ENCODE measurements around the gene SEPTIN1. TPM values are rescaled to one million over a fixed set of nuclear protein-coding genes. Genes with fewer than 3 reads are reported as not detected.
"Not testable (repeated sequence)": the region's sequence is repeated elsewhere in the genome, so short reads cannot be mapped to it uniquely, and the experiment has no call there.

SEPTIN1 gene
- total RNA-seq, 1 donor from 2014 or later, result 2.0 TPM

DNA sequence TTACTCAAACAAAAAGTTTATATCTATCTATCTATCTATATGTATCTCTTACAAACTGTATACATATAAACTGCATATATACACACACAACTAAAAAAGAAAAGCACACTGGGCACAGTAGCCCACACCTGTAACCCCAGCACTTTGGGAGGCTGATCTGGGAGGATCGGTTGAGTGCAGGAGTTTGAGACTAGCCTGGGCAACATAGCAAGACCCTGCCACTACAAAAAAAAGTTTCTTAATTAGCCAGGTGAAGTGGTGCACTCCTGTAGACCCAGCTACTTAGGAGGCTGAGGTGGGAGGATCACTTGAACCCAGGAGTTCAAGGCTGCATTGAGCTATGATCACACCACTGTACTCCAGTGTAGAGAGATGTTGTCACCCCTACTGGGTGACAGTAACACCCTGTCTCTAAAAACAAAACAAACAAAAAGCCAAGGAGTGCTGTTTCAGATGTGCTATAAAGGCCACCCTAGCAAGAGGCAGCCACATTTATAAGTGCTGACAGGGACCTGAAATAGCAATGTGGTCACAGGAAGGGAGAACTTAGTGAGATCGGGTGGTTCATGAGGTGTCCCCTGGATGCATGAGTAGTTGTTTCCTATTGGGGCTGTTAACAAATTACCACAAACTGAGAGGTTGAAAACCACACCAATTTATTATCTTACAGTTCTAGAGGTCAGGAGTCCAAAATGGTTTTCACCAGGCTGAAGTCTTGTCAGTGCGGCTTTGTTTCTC is 32.1 kb downstream of the SEPTIN1 start:
- H3K27me3 Mint-ChIP-seq (ENCODE audit: unreplicated experiment), result no peaks in the 10 kb centered on the region
- DNase-seq (ENCODE audit: extremely low spot score, unreplicated experiment), result no peak
- peaks cover 20% of the 10 kb centered on the region for H3K36me3 Mint-ChIP-seq (ENCODE audit: unreplicated experiment)
- no peaks in the 10 kb centered on the region for H3K9me3 Mint-ChIP-seq (ENCODE audit: unreplicated experiment)
- H3K4me3 Mint-ChIP-seq (ENCODE audit: unreplicated experiment), result no peak overlapping the region
- H3K27ac Mint-ChIP-seq (ENCODE audit: unreplicated experiment), result no peak overlapping the region
- H3K4me1 Mint-ChIP-seq (ENCODE audit: unreplicated experiment), result peaks cover 16% of the 10 kb centered on the region
- TF ChIP-seq, protein P1, sequence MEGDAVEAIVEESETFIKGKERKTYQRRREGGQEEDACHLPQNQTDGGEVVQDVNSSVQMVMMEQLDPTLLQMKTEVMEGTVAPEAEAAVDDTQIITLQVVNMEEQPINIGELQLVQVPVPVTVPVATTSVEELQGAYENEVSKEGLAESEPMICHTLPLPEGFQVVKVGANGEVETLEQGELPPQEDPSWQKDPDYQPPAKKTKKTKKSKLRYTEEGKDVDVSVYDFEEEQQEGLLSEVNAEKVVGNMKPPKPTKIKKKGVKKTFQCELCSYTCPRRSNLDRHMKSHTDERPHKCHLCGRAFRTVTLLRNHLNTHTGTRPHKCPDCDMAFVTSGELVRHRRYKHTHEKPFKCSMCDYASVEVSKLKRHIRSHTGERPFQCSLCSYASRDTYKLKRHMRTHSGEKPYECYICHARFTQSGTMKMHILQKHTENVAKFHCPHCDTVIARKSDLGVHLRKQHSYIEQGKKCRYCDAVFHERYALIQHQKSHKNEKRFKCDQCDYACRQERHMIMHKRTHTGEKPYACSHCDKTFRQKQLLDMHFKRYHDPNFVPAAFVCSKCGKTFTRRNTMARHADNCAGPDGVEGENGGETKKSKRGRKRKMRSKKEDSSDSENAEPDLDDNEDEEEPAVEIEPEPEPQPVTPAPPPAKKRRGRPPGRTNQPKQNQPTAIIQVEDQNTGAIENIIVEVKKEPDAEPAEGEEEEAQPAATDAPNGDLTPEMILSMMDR (IDR thresholded peaks at IDR 0.05), result no peak

DNA sequence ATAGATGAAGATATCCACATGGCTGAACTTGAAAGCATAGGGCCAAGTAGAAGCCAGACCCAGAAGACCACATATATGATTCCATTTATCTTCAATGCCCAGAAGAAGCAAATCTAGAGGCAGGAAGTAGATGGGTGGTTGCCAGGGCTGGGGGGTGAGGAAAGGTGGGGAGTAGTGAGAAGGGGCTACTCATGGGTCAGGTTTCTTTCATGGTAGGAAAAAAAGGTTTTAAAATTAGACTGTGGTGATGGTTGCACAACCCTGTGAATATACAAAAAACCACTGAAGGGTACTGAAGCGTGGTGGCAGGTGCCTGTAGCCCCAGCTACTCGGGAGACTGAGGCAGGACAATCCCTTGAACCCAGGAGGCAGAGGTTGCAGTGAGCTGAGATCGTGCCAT is 32.7 kb downstream of the SEPTIN1 start:
- DNase-seq (ENCODE audit: extremely low spot score, unreplicated experiment), result no peak
- TF ChIP-seq, protein P1 (IDR thresholded peaks at IDR 0.05), result no peak
- no peaks in the 10 kb centered on the region for H3K27me3 Mint-ChIP-seq (ENCODE audit: unreplicated experiment)
- H3K36me3 Mint-ChIP-seq (ENCODE audit: unreplicated experiment), result peaks cover 20% of the 10 kb centered on the region
- H3K4me1 Mint-ChIP-seq (ENCODE audit: unreplicated experiment), result peaks cover 16% of the 10 kb centered on the region
- H3K4me3 Mint-ChIP-seq (ENCODE audit: unreplicated experiment), result no peak overlapping the region
- no peaks in the 10 kb centered on the region for H3K9me3 Mint-ChIP-seq (ENCODE audit: unreplicated experiment)
- H3K27ac Mint-ChIP-seq (ENCODE audit: unreplicated experiment), result no peak overlapping the region

DNA sequence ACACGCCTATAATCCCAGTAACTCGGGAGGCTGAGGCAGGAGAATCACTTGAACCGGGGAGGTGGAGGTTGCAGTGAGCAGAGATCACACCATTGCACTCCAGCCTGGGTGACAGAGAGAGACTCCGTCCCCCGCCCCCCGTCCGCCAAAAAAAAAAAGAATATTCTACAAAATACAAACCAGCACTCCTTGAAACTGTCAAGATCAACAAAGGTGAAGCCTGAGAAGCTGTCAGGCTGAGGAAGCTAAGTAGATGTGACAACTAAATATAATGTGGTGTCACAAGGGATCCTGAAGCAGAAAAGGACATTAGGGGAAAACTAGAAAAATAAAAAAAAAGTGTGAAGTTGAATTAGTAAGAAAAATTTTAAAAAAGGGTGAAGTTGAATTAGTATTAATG is 33.4 kb downstream of the SEPTIN1 start:
- H3K4me1 Mint-ChIP-seq (ENCODE audit: unreplicated experiment), result peaks cover 9% of the 10 kb centered on the region
- no peaks in the 10 kb centered on the region for H3K27me3 Mint-ChIP-seq (ENCODE audit: unreplicated experiment)
- no peak overlapping the region for H3K4me3 Mint-ChIP-seq (ENCODE audit: unreplicated experiment)

DNA sequence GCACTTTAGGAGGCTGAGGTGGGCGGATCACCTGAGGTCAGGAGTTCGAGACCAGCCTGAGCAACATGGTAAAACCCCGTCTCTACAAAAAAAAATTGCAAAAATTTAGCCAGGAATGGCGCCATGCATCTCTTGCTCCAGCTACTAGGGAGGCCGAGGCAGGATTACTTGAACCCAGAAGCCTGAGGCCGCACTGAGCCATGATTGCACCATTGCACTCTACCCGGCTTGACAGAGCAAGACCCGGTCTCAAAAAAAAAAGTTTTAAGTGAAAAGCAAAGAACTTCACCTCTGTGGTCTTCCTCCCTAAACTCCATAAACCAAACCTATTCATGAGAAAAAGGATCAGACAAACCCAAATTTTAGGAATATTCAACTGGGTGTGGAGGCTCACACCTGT is 34.2 kb downstream of the SEPTIN1 start:
- H3K4me1 Mint-ChIP-seq (ENCODE audit: unreplicated experiment), result peaks cover 4% of the 10 kb centered on the region
- no peak overlapping the region for H3K27ac Mint-ChIP-seq (ENCODE audit: unreplicated experiment)
- no peaks in the 10 kb centered on the region for H3K27me3 Mint-ChIP-seq (ENCODE audit: unreplicated experiment)
- no peak for DNase-seq (ENCODE audit: extremely low spot score, unreplicated experiment)
- no peaks in the 10 kb centered on the region for H3K9me3 Mint-ChIP-seq (ENCODE audit: unreplicated experiment)
- peaks cover 16% of the 10 kb centered on the region for H3K36me3 Mint-ChIP-seq (ENCODE audit: unreplicated experiment)
- no peak overlapping the region for H3K4me3 Mint-ChIP-seq (ENCODE audit: unreplicated experiment)
- TF ChIP-seq, protein P1 (IDR thresholded peaks at IDR 0.05), result no peak

More for the DNA sequence above, 33.4 kb downstream of the SEPTIN1 start:
- peaks cover 20% of the 10 kb centered on the region for H3K36me3 Mint-ChIP-seq (ENCODE audit: unreplicated experiment)
- TF ChIP-seq, protein P1 (IDR thresholded peaks at IDR 0.05), result no peak
- H3K27ac Mint-ChIP-seq (ENCODE audit: unreplicated experiment), result no peak overlapping the region
- no peaks in the 10 kb centered on the region for H3K9me3 Mint-ChIP-seq (ENCODE audit: unreplicated experiment)
- no peak for DNase-seq (ENCODE audit: extremely low spot score, unreplicated experiment)

DNA sequence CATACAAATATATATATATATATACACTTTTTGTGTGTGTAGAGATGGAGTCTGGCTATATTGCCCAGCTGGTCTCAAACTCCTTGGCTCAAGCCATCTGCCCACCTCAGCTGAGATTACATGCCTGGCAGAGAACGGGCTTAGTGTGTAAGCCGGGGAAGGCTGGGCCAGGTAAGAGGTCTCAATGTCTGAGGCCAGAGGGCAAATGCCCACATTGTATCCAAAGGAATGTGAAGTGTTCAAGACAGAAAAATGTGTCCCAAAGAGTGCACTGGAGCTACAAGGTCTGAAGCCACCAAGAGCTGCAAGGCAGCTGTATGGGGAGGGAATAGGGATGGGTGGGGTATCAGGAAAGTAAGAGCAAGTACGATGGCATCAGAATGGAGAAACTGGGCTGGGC is 36.1 kb downstream of the SEPTIN1 start:
- Mint-ChIP-seq H3K27ac (ENCODE audit: unreplicated experiment) (no peak overlapping the region), H3K4me1 (ENCODE audit: unreplicated experiment) (no peaks in the 10 kb centered on the region), H3K36me3 (ENCODE audit: unreplicated experiment) (peaks cover 7% of the 10 kb centered on the region), H3K9me3 (ENCODE audit: unreplicated experiment) (no peaks in the 10 kb centered on the region), H3K27me3 (ENCODE audit: unreplicated experiment) (no peaks in the 10 kb centered on the region), H3K4me3 (ENCODE audit: unreplicated experiment) (no peak overlapping the region)
- TF ChIP-seq, protein P1 (IDR thresholded peaks at IDR 0.05), result no peak
- peak; percentile 46 for DNase-seq (ENCODE audit: extremely low spot score, unreplicated experiment)

- H3K4me3 Mint-ChIP-seq (ENCODE audit: unreplicated experiment); H3K36me3 Mint-ChIP-seq (ENCODE audit: unreplicated experiment); H3K27me3 Mint-ChIP-seq (ENCODE audit: unreplicated experiment); H3K4me1 Mint-ChIP-seq (ENCODE audit: unreplicated experiment); H3K27ac Mint-ChIP-seq (ENCODE audit: unreplicated experiment); H3K9me3 Mint-ChIP-seq (ENCODE audit: unreplicated experiment): not testable (repeated sequence)
- peak; percentile 48 for DNase-seq (ENCODE audit: extremely low spot score, unreplicated experiment)
Measured at GRCh38 chr16:30343491-30343820, 38.9 kb downstream of the SEPTIN1 start.

All from osteocyte (in vitro differentiated cells).